Ishikawa (cell line): Measurements from ENCODE around the gene GGT6.

Experiments
- CEBPB ChIP-seq: IDR thresholded peaks from 2 replicates; pipeline ENCODE4 v1.6.1; 2012
- CREB1 ChIP-seq: IDR thresholded peaks from 2 replicates; pipeline ENCODE4 v1.6.1; 2012; ENCODE audit warnings: low read depth
- EGR1 ChIP-seq: IDR thresholded peaks from 2 replicates; pipeline ENCODE4 v1.6.1; 2012
- EP300 ChIP-seq: IDR thresholded peaks from 2 replicates; pipeline ENCODE4 v1.6.1; 2012; ENCODE audit warnings: borderline replicate concordance
- FOXM1 ChIP-seq: IDR thresholded peaks from 2 replicates; pipeline ENCODE4 v1.6.1; 2012; ENCODE audit warnings: low read depth, borderline replicate concordance
- NFIC ChIP-seq: IDR thresholded peaks from 2 replicates; pipeline ENCODE4 v1.6.1; 2012
- RAD21 ChIP-seq: IDR thresholded peaks from 2 replicates; pipeline ENCODE4 v1.6.1; 2012; ENCODE audit warnings: low read depth
- TAF1 ChIP-seq: IDR thresholded peaks from 2 replicates; pipeline ENCODE4 v1.6.1; 2012; ENCODE audit warnings: low read depth, mild to moderate bottlenecking
- TCF12 ChIP-seq: IDR thresholded peaks from 2 replicates; pipeline ENCODE4 v1.6.1; 2012; ENCODE audit warnings: low read depth
- TEAD4 ChIP-seq: IDR thresholded peaks from 2 replicates; pipeline ENCODE4 v1.6.1; 2012
- YY1 ChIP-seq: IDR thresholded peaks from 2 replicates; pipeline ENCODE4 v1.6.1; 2012; ENCODE audit warnings: low read depth
- ZBTB7A ChIP-seq: IDR thresholded peaks from 2 replicates; pipeline ENCODE4 v1.6.1; 2012; ENCODE audit warnings: low read depth
- TF ChIP-seq, protein P1 (sequence below): IDR thresholded peaks from 2 replicates; pipeline ENCODE4 v1.6.1; 2012; ENCODE audit warnings: low read depth, mild to moderate bottlenecking
- TF ChIP-seq, protein P2 (sequence below): IDR thresholded peaks from 2 replicates; pipeline ENCODE4 v1.6.1; 2012
- TF ChIP-seq, protein P3 (sequence below): IDR thresholded peaks from 2 replicates; pipeline ENCODE4 v1.6.1; 2012

GGT6 gene

DNA sequence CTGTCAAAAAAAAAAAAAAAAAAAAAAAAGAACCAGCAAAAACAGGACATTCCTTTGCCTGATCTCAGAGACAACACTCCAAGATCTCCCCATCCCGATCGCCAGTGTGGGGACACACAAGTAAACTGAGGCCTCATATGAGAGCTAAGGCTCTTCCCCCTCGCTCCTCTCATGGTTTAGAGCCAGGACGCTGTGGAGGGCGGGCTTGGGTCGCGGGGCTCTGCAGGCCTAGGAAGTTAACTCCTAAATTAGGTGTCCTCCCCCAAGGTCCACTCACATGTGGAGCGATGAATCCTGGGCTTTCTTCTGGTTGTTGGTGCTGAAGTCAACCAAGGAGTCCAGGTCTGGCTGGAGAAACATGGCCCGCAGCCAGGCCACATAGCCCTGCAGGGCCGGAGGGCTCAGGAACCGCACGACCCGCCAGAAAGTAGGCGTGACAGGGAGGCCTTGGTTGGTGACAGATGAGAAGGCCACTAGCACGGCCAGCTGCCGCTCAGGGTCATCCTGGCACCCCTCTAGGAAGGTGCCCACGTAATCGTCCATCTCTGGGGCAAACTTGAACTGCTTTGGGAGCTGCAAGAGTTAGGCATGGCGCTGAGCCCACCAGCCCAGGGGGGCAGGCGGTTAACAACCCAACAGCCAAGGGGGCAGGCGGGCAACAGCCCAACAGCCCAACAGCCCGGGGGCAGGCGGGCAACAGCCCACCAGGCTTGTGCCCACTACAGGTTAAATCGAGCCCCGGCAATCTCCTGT, 10.4 kb downstream of the GGT6 start:
- TF ChIP-seq EGR1 (no peak), CEBPB (no peak), YY1 (no peak), NFIC (no peak), RAD21 (no peak), TEAD4 (no peak)
- TF ChIP-seq, protein P1, sequence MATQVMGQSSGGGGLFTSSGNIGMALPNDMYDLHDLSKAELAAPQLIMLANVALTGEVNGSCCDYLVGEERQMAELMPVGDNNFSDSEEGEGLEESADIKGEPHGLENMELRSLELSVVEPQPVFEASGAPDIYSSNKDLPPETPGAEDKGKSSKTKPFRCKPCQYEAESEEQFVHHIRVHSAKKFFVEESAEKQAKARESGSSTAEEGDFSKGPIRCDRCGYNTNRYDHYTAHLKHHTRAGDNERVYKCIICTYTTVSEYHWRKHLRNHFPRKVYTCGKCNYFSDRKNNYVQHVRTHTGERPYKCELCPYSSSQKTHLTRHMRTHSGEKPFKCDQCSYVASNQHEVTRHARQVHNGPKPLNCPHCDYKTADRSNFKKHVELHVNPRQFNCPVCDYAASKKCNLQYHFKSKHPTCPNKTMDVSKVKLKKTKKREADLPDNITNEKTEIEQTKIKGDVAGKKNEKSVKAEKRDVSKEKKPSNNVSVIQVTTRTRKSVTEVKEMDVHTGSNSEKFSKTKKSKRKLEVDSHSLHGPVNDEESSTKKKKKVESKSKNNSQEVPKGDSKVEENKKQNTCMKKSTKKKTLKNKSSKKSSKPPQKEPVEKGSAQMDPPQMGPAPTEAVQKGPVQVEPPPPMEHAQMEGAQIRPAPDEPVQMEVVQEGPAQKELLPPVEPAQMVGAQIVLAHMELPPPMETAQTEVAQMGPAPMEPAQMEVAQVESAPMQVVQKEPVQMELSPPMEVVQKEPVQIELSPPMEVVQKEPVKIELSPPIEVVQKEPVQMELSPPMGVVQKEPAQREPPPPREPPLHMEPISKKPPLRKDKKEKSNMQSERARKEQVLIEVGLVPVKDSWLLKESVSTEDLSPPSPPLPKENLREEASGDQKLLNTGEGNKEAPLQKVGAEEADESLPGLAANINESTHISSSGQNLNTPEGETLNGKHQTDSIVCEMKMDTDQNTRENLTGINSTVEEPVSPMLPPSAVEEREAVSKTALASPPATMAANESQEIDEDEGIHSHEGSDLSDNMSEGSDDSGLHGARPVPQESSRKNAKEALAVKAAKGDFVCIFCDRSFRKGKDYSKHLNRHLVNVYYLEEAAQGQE = no peak
- TF ChIP-seq, protein P2, sequence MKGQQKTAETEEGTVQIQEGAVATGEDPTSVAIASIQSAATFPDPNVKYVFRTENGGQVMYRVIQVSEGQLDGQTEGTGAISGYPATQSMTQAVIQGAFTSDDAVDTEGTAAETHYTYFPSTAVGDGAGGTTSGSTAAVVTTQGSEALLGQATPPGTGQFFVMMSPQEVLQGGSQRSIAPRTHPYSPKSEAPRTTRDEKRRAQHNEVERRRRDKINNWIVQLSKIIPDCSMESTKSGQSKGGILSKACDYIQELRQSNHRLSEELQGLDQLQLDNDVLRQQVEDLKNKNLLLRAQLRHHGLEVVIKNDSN = no peak

DNA sequence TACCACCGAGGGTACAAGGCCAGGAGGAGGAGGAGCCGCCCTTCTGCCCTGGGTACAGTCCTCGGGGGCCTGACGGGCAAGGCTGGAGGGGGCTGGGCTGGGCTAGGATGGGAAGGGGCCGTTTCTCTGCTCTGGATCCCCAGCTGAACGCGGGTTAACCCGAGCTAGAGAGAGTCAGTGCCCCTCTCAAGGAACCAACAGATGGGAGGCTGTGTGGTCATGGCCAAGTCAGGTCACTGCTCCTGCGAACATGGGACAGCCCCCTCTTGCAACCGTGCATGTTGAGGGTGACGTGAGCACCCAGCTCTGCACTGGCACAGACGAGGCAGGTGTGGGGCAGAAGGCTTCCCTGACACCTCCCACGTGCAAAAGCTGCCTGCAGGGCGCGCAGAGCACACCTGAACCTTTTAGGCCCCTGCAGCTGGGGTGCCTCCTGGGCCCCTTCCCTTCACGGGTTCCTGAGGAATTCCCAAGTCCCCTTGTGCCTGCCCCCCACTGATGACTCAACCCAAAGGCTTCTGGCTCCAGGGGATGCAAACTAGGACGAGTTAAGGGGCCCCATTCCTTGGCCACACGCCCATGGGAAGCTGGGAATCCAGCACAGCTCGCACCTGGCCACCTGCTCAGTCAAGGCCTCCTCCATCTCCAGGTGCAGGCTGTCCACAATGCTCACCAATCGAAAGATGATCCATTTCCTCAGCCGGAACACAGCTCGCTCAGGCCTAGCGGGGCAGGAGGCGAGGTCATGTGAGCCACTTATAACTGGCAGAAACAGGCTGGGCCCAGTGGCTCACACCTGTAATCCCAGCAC, 11.5 kb downstream of the GGT6 start:
- TF ChIP-seq CREB1 = no peak
- TF ChIP-seq, protein P3, sequence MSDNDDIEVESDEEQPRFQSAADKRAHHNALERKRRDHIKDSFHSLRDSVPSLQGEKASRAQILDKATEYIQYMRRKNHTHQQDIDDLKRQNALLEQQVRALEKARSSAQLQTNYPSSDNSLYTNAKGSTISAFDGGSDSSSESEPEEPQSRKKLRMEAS = no peak
- TF ChIP-seq, protein P2 = peak; percentile 55
- no peak for TF ChIP-seq RAD21
- peak; percentile 64; the same call in 1 of the 2 replicates for TF ChIP-seq TCF12
- peak; percentile 50; the same call in 1 of the 2 replicates for TF ChIP-seq NFIC
- no peak for TF ChIP-seq TAF1
- peak; percentile 25; the same call in 1 of the 2 replicates for TF ChIP-seq EP300
- TF ChIP-seq TEAD4 = no peak
- TF ChIP-seq YY1 = no peak
- TF ChIP-seq CEBPB = no peak
- TF ChIP-seq EGR1 = no peak
- TF ChIP-seq, protein P1 = no peak
- no peak for TF ChIP-seq ZBTB7A
- TF ChIP-seq FOXM1 = no peak

DNA sequence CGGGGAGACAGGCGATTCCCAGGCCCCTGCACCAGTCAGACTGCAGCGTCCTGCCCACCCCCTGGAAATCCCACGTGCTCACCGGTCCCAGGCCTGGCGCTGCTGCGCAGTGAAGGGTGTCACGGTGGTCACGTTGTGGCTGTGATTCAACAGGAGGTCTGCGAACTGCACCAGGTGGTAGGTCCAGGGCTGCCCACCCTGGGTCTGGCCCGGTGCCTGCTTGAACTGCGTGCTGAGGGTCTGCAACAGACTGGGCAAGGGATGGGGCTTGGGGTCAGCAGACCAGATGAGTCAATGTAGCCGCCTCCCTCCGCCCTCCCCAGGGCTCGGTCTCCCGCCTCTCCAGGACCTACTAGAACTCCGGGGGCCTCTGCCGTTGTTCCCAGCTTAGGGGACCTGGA, 12.3 kb downstream of the GGT6 start:
- no peak for TF ChIP-seq CREB1
- no peak for TF ChIP-seq YY1
- TF ChIP-seq, protein P3 = no peak
- TF ChIP-seq NFIC = no peak
- TF ChIP-seq EGR1 = no peak
- TF ChIP-seq FOXM1 = no peak

DNA sequence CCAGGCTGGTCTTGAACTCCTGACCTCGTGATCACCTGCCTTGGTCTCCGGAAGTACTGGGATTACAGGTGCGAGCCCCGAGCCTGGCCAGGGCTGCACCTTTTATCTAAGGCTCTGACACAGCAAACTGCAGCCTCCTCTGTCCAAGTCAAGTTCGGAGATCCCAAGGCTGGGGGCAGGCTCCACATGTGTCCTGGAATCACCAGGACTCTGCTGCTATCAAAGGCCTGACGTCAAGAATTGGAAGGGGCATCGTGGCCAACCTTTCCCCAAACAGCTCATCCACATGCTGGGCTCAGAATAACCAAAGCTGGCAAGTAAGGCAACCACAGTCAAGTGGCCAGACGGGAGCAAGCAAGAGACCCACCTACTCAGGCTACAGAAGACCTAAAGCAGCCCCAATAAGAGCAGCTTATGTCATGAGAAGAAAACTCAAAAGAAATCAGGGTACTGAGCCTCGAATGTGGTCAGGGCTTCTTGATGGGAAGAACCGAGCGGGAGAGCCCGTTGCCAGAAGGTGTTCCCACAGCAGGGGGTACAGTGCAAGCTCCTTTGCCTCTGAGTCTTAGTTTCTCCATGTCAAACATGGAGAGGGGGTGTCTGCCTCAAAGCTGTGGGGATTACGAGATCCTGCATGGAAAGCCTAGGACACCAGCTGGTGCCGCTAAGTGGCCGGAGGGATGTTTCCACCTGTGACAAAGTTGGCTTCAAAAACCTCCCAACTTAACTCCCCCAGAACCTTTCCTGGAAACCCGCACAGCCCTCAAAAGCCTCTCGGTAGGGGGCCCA, 13.1 kb downstream of the GGT6 start:
- TF ChIP-seq TCF12 = no peak
- TF ChIP-seq NFIC = no peak
- TF ChIP-seq TEAD4 = no peak
- no peak for TF ChIP-seq EGR1
- no peak for TF ChIP-seq CREB1
- TF ChIP-seq ZBTB7A = no peak
- TF ChIP-seq FOXM1 = no peak
- TF ChIP-seq, protein P3 = no peak
- TF ChIP-seq, protein P2 = no peak
- TF ChIP-seq YY1 = no peak
- TF ChIP-seq TAF1 = no peak
